ENCODE results near the gene ANKH. TPM values are rescaled to one million over a fixed set of nuclear protein-coding genes. Genes with fewer than 3 reads are reported as not detected.
"Not testable (repeated sequence)": the region's sequence is repeated elsewhere in the genome, so short reads cannot be mapped to it uniquely, and the experiment has no call there.

ANKH gene
- polyA plus RNA-seq, 12 donors: 11.4 to 23.3 (median 14.1) TPM; not detected in 1

DNA sequence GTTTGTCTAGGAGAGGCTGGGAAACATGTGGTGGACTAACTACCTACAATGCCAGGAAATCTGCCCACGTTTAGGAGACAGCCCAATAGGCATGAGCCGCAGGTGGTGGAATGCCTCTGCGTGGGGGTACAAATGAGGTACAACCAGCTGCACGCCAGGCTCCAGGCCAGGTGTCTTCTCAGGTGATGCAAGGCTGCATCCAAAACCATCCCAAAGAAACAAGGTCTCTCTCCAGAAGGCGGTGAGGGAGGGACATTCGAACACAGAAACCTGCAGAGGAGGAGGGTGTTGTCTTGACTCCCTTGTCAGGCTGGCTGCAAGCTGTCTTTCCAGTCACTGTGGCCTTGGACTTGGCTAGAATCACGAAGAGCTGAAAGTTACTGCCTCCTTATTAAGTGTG is 11.6 kb downstream of the ANKH start:
- DNase-seq: no peak

DNA sequence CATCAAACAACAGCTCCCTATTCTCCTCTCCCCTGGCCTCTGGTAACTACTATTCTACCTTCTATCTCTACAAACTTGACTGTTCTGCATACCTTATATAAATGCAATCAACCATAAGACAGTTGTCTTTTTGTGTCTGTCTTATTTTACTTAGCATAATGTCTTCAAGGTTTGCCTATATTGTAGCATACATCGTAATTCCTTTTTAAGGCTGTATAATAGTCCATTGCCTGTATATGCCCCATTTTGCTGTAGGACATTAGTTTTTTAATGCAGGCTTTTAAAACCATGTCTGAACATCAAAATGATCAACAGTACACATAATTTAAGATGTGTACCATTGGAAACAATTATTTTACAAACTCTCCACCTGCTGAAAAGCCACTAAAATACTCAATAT is 12.4 kb downstream of the ANKH start:
- no peak for DNase-seq

DNA sequence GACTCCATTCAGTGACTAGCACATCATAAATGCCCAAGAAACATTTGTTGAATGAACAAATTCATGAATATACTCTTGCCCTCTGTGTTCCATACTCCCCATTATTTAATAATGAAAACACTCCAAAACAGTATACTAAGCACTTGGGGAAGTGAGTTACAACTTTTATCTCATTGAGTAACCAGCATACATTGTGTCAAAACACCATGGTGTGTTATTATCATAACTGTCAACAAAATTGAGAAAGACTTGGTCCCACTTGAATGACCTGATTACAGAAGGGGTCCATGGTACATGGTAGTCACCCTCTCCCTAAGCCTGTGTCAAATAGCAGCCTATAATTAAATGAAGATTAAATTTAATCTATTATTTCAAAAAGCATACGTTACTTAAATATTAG is 16.2 kb downstream of the ANKH start:
- DNase-seq: no peak

DNA sequence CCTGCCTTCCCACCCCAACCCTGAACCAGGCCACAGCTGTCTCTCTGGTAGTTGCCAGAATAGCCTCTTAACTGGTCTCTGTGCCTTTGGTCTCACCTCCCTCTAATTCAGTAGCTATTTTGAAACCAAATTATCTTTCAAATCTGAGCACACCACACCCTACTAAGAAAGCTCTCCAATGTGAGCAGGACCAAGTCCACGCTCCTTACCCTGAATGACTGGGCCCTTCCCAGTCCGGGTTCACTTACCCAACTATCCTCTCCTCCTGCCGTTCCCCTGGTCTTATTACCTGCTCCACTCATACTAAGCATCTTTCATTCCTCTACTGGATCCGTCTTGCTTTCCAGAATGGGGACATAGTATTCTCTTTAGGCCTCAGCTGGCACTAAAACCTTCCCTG is 16.8 kb downstream of the ANKH start:
- no peak for DNase-seq

DNA sequence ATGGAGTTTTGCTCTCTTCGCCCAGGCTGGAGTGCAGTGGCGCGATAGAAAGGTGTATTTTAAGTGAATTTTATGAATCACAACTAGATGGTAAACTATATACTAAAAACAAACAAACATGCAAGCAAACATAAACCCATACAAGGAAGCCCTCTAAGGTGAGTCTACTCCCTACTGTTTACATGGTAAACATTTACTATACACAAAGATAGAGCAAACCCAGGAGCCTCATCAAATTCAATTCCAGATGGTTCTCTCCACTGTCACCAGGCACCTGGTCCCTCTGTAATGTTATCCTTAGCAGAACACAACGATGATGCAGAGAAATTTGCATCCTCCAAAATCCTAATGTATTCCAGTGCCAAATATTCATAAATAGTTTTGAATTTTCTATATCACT is 17.9 kb downstream of the ANKH start:
- DNase-seq: no peak

DNA sequence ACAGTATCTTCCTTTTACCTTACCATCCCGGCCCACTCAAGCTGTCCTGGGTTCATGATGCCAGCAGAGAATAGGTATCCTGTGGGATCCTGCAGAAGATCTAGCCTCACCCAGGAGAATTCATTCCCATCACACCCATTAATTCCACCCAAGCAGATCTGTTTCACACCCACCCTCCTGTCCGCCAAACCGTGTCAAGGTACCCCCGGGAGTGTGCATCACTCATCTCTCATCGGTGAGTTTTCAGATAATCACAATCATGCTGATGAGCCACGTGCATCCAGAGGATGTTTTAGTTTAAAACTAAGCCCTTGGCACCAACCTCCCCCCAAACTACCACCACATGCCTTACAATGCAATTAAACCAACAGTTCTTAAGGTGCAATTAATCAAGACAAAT is 18.8 kb downstream of the ANKH start:
- DNase-seq: no peak

DNA sequence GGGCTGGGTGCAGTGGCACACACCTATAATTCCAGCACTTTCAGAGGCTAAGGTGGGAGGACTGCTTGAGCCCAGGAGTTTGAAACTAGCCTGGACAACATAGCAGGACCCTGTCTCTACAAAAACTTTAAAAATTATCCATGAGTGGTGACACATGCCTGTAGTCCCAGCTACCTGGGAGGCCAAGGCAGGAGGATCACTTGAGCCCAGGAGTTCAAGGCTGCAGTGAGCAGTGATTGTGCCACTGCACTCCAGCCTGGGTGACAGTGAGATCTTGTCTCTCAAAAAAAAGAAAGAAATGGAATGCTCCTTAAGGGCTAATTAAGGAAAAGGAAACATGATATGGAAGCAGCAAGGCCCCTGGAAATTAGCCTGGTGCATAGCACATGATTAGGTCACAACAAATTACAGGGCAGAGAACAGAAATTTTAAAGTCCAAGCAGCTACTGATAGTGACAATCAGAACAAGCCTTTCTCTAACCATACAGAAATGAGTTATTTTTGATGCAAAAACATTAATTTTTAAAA is 19.5 kb downstream of the ANKH start:
- DNase-seq: no peak

DNA sequence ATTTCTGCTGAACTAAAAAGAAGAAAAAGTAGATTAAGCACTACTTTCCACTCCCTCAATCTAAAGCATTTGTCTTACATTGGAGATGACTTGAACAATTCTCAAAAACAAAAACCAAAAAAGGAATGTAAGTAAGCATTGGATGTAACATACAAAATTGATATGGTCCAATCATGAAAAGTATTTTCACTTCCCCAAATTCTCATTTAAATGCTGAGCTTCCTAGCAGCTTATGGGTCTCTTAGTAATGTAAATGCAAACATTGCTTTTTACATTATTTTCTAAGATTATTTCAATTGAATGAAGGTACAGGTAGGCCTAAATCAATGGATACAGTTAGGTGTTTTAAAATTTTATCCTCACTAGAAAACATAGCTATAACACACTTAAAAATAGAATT is 20.0 kb downstream of the ANKH start:
- no peak for DNase-seq

DNA sequence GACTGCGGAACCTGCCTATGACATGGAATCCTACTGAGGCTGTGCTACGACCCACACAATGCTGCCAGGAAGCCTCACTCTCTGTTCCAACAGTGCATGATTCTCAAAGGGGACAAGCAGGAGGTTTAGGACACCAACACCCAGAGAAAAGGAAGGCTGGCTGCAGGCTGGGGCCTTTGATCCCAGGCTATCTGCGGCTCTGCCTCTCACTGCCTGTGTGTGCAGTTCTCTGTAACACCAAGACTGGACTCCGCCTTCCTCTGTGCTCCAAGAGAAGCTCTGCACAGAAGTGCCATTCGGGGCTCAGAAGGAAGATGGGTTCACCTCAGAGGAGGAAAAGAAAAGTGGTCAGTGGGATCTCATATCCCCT is 20.5 kb downstream of the ANKH start:
- DNase-seq: no peak

DNA sequence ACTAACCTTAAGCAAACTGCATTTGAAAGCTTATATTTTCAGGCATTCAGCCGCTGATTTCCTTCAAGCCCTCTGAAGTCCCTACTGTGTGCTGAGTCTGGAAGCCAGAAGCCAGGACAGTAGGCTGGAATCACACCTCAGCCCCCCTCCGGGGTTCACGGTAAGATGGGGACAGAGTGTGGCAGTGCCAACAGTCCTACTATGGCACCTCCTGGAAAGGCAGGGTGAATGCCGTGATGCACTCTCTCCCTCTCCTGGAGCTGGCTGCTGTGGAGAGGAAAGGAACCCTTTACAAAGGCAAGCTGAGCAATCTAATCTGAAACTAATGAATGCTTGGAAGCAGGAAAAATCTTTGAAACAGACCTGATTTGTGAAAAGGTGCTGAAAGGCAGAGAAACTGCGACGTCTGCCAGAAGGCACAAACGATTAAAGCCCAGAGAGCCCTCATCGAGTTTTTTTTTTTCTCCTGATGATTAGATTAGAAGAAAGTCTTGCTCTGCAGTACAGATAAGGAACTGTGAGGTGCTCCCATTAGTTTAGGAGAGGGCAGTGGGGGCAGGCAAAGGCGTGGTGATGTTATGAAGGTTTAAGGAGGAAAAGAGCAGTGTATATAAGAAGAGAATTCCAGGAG is 21.0 kb downstream of the ANKH start:
- no peak for DNase-seq

DNA sequence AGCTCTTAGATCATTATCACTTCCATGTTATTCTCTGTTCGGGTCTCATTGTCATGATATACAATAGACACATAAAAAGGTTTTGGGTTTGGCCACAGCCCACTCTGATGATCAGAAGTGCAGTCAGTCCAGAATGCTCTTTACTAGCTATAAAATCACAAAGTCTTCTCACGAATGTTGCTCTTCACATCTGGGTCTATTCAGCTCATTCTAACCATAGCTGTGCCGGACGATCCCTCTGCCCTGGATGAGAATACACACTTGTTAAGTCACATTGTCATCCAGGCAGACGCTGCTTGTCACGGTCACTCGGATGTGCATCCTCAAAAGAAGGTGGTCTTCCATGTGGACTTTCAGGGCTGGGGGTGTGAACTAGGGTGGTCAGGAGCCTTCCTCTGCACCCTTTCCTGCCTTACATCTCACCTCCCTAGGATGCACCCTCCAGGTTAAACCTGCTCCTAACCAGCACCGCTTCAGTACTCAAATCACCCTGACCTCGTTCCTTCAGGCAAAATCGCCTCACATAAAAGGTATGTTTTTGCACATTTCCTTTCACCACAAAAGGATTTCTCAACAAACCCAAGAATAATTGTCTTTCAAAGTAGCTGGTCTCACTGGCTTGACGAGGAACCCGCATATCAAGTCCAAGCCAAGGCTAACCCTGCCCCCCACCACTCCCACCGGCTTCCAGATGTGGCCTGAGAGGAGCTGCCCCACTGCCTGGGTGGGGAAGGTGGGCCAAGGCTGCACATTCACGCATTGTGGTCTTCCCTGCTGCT is 21.9 kb downstream of the ANKH start:
- no peak for DNase-seq

DNA sequence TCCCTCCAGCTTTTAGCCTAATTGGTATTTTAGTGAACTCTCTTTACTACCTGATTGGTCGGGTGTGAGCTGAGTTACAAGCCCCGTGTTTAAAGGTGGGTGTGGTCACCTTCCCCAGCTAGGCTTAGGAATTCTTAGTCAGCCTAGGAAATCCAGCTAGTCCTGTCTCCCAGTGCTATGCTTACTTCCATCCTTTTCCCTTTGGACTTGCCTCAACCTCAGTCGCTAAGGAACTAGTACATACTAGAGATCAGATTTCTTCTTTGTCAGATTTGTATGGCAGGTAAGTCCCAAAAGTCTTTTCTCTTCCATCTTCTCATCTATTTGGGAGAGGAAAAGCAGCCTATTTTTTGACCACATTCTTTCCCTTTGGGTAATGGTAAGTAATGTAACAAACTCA is 22.6 kb downstream of the ANKH start:
- not testable (repeated sequence) for DNase-seq

DNA sequence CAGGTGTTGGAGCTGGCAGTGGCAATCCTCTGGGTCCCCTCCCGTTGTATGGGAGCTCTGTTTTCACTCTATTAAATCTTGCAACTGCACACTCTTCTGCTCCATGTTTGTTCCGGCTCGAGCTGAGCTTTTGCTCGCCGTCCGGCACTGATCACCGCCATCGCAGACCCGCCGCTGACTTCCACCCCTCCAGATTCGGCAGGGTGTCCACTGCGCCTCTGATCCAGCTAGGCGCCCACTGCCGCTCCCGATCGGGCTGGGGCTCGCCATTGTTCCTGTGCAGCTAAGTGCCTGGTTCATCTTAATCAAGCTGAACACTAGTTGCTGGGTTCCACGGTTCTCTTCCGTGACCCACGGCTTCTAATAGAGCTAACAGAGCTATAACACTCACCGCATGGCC is 23.2 kb downstream of the ANKH start:
- no peak for DNase-seq

DNA sequence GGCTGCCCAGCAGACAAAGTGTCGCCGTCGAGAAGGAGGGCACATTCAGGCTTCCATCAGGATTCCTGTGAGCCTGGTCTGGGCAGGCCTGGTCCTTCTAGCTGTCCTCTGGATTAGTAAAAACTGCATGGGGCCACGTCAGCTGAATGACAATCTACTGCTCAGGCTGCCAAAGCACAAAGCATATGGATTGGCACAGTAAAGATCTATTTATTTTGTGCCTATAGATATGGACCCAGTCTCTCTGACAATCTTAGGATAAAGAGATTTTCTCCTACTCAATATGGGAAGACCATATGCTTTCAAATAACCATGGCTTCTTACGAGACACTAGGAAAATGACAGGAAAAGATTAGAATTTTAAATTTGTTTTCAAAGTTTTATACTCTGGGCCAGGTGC is 24.1 kb downstream of the ANKH start:
- DNase-seq: no peak

DNA sequence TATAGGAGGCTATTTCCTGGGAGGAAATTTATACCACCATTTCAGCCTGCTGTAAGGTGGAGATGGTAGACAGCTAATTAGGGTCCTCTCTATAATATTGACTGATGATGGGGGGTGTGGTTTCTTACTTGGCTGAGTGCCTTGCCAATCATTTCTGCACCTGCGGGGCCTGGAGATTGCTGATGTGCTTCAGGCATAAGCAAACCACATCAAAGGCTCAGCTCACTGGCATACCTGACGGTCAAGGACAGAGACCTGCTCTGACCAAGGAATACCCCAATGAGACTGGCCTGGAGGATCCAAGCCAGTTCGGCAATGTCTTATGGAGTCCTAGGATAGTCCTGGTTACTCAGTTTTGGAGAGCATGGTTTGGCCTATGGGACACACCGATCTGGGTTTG is 29.5 kb downstream of the ANKH start:
- DNase-seq: no peak

DNA sequence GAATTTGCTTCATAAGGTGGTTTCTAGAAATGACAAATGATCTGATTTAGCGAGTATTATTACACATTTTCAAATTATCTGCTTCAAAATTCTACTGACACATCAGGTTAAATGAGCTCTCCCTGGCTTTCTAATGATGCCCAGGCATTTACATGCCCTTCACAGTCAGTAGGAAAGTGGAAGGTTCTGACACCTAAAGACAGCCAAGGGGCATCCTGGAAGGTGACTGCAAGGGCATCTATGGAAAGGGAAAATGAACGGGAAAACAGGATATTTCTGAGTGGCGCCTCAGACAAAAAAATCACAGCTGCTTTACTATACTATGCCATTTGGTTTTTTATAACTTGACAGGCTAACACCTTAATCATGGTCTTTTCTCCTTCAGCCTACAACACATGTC is 31.0 kb downstream of the ANKH start:
- no peak for DNase-seq

DNA sequence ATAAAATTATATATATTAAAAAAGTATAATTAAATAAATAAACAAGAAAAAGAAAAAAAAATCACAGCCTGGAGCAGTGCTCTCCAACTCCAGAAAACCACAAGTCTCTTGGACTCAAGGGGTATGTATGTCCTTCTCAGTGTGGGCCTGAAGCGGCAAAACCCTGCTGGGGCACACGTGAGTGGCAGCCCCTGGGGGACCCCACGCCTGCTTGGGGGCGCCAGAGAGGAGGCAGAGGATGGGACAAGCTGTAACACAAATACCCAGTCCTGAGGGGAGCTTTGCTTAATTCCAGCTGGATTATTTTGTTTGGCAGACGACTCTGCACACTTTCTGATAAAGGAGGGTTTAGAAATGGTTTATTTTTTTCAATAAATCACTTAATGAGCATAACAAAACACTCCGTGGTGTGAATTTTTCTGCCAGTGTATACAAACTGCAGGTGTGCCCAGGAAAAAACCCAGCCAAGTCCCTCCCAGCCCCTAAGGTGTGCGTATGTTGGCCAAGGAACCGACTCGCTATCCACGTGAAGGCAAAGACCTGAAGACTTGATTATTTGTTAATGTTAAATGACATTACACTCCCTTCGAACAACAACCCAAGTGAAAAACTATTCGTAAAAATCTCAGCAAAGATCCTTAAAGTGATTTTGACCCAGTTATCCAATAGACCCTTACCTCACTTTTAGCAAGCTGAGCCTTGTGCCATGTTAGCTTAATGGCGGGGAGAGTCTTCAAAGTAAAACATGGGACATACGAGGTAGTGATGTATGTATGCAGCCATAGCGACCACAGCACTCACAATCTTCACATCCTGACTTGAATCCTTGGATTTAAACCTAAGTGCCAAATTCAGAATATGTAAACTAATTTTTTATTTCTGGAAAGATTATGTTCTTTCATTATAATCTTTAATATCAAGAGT is 32.9 kb downstream of the ANKH start:
- no peak for DNase-seq

DNA sequence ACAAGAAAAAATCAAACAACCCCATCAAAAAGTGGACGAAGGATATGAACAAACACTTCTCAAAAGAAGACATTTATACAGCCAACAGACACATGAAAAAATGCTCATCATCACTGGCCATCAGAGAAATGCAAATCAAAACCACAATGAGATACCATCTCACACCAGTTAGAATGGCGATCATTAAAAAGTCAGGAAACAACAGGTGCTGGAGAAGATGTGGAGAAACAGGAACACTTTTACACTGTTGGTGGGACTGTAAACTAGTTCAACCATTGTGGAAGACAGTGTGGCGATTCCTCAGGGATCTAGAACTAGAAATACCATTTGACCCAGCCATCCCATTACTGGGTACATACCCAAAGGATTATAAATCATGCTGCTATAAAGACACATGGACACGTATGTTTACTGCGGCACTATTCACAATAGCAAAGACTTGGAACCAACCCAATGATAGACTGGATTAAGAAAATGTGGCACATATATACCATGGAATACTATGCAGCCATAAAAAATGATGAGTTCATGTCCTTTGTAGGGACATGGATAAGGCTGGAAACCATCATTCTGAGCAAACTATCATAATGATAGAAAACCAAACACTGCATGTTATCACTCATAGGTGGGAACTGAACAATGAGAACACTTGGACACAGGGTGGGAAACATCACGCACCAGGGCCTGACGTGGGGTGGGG is 34.0 kb downstream of the ANKH start:
- not testable (repeated sequence) for DNase-seq

DNA sequence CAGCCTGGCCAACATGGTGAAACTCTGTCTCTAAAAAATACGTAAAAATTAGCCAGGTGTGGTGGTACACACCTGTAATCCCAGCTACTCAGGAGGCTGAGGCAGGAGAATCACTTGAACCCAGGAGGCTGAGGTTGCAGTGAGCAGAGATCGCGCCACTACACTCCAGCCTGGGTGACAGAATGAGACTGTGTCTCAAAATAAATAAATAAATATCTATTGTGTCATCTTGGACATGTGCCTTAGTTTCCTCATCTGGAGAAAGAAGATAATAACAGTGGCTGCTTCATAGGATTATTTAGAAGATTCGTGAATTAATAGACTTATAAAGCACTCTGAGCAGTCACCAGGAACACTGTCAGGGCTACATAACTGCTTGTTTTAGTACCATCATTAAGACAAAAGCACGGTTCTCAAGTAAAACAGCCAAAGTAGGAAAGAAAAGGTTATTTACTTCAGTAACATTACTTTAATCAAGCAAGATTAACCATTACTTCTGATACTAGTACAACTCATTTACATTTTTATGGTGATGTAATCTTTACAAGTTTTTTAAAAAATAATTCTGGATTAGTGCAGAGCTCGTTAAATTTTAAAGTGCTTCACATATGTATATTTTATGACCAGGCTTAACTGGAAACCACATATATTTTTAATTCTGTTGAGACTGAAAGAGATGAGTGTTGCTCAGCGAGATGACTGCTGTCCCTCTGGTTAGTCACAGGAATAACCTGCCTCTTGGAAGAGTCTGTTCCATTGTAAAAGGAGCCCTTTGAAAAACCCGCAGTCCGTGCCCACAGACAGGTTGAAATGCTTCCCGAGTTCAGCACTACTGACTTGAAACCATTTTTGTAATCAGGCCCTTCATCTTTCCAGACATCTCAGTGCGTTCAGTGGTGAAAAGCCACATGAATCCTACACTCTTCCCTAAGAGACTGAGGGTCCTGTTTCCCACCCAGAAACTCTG is 36.7 kb downstream of the ANKH start:
- no peak for DNase-seq

DNA sequence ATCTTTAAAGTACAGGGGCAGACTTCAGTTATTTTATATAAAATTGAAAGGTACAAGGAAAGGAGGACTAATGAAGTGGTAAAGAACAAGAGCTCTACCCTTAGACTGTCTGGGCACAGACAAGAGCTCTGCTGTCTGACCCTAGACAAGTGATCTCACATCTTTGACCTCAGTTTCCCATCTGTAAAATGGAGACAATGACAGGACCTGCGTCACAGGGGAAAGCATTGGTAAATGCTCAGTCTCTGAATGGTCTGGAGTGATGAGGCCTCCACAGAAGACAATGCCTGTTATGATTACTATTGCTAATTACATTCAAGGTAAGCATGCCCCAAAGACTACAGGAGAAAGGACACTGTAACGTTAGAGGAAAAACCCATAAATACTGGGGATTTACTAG is 37.5 kb downstream of the ANKH start:
- no peak for DNase-seq

DNA sequence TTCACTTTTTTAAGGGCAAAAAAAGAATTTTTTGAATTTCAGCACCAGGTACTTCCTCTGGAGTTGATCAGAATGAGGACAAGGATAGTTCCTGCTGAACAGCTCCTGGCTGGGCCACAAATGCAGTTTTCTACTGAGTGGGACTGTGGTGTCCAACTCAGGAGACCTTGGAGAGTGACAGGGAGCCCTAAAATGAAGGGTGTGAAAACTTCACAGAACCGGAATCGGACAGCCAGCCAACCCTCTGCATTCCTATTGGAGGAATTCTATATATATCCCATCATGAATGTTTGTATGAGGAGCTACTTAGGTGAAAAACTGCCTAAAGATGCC is 40.6 kb downstream of the ANKH start:
- no peak for DNase-seq
